Keratinocyte (primary cell): ENCODE results near the gene CEP152.

Experiments
- EZH2 ChIP-seq: IDR thresholded peaks from one replicate; pipeline ENCODE4 v1.6.1; 2012; ENCODE audit warnings: inconsistent platforms, mild to moderate bottlenecking, low read length, moderate library complexity
- TF ChIP-seq, protein P1 (sequence below), 3 experiments: IDR thresholded peaks in 1 of 3; conservative IDR thresholded peaks in 1 of 3; optimal IDR thresholded peaks in 1 of 3; 2 replicates in 2 of 3; 3 replicates in 1 of 3; pipeline versions ENCODE3 to v1.5.1; 2011; ENCODE audit warnings: low read length in 3 of 3, mild to moderate bottlenecking in 3 of 3, moderate library complexity in 2 of 3, control low read depth in 1 of 3, inconsistent platforms in 1 of 3; ENCODE audit not compliant: insufficient read depth in 2 of 3; ENCODE audit errors: extremely low read depth in 1 of 3

DNA sequence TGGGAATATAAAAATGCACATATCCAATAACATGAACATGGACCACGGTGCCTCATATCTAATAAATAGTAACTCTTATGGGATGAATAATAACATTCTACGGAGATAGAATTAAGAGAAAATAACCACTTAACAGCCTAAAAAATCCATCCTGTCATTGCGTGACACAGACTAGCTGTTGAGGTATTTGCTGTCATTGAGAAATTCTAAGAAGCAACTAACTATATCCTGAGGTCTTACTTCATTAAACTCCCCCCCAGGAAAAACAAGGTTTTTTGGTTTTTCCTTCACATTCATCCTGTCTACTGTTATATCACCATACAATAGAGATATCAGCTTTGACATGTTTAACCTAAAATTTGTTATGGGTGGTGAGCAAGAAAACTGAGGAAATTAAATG lies 14.3 kb downstream of the CEP152 start:
- TF ChIP-seq, protein P1, sequence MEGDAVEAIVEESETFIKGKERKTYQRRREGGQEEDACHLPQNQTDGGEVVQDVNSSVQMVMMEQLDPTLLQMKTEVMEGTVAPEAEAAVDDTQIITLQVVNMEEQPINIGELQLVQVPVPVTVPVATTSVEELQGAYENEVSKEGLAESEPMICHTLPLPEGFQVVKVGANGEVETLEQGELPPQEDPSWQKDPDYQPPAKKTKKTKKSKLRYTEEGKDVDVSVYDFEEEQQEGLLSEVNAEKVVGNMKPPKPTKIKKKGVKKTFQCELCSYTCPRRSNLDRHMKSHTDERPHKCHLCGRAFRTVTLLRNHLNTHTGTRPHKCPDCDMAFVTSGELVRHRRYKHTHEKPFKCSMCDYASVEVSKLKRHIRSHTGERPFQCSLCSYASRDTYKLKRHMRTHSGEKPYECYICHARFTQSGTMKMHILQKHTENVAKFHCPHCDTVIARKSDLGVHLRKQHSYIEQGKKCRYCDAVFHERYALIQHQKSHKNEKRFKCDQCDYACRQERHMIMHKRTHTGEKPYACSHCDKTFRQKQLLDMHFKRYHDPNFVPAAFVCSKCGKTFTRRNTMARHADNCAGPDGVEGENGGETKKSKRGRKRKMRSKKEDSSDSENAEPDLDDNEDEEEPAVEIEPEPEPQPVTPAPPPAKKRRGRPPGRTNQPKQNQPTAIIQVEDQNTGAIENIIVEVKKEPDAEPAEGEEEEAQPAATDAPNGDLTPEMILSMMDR (optimal IDR thresholded peaks at IDR 0.05 in 1 of 3, IDR thresholded peaks at IDR 0.05 in 1 of 3, conservative IDR thresholded peaks at IDR 0.05 in 1 of 3; ENCODE audit: extremely low read depth in 1 of 3, insufficient read depth in 2 of 3, low read length in 3 of 3) = no peak
- no peak for TF ChIP-seq EZH2
